H1 (cell line): ENCODE results near the gene SH3RF3. TPM values are rescaled to one million over a fixed set of nuclear protein-coding genes. Genes with fewer than 3 reads are reported as not detected.

Experiments
- RAD21 ChIP-seq, 2 experiments: IDR thresholded peaks in 1 of 2; conservative IDR thresholded peaks in 1 of 2; 2 replicates each; pipeline ENCODE4 v1.6.1; 2011; ENCODE audit warnings: low read depth in 2 of 2, low read length in 2 of 2, improper control_type of control experiment in 1 of 2, inconsistent platforms in 1 of 2, mild to moderate bottlenecking in 1 of 2, moderate library complexity in 1 of 2
- polyA plus RNA-seq, 7 experiments: library from polyadenylated mRNA; depleted of rRNA in 3 of 7; stranded (reverse) in 5 of 7; unstranded in 2 of 7; fragments of >200 nt in 5 of 7; fragments of 200-250 nt in 2 of 7; gene quantifications; 1 replicate in 5 of 7; 2 replicates in 1 of 7; 4 replicates in 1 of 7; pipeline versions ENCODE4 v1.2.1 to v1.2.3, GENCODE V29; 2011 to 2013; ENCODE audit warnings: missing spikeins in 2 of 7, mixed read lengths in 2 of 7
- total RNA-seq: library from RNA; stranded (reverse); fragmentation: NEBNext Ultra II Directional; extraction: Animal tissue kit (Norgen Biotek cat#: 25700); gene quantifications from 2 replicates; pipeline ENCODE4 v1.2.1, GENCODE V29; 2021

The SH3RF3 gene
- total and polyA plus RNA-seq, 2 of the 8 experiments (the other 6 are each of a cell fraction or from before 2014, with no cell fraction given): 0.11 to 0.65 TPM

DNA sequence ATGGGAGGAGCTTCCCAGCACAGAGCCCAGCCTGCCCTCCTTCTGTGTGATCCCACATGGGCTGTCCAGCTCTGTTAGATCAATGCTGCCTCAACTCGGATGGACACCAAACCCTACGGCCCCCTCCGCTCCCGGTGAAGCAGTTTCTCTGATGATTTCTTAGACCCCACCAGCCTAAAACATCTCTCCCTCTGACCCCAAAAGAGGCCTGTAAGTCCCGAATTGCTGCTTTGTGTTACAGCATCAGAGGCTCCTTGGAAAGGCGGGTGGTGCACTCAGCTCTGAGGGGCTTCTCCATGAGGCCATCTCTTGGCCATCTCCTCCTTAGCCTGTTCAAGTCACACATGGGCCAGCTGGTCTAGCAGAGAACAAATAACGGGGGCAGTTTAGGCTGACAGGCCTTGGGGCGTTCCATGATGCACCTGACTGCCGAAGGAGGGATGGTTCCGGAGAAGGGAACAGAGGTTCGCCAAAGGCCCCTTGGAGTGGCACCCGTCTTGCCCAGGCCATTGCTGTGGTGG lies 240.7 kb downstream of the SH3RF3 start (continued):
- no peak for TF ChIP-seq RAD21 (IDR thresholded peaks at IDR 0.05 in 1 of 2, conservative IDR thresholded peaks at IDR 0.05 in 1 of 2; ENCODE audit: low read depth in 2 of 2, low read length in 2 of 2)
